Activated T-cell treated with anti-CD3 and anti-CD28 coated beads for 24 hours (primary cell): ENCODE results near the gene NUP210.
"Not testable (repeated sequence)": the region's sequence is repeated elsewhere in the genome, so short reads cannot be mapped to it uniquely, and the experiment has no call there.

Experiments
- DNase-seq: peaks from one replicate; pipeline ENCODE4 v3.0.0-alpha.2; 2020; ENCODE audit warnings: low read depth

The NUP210 gene

DNA sequence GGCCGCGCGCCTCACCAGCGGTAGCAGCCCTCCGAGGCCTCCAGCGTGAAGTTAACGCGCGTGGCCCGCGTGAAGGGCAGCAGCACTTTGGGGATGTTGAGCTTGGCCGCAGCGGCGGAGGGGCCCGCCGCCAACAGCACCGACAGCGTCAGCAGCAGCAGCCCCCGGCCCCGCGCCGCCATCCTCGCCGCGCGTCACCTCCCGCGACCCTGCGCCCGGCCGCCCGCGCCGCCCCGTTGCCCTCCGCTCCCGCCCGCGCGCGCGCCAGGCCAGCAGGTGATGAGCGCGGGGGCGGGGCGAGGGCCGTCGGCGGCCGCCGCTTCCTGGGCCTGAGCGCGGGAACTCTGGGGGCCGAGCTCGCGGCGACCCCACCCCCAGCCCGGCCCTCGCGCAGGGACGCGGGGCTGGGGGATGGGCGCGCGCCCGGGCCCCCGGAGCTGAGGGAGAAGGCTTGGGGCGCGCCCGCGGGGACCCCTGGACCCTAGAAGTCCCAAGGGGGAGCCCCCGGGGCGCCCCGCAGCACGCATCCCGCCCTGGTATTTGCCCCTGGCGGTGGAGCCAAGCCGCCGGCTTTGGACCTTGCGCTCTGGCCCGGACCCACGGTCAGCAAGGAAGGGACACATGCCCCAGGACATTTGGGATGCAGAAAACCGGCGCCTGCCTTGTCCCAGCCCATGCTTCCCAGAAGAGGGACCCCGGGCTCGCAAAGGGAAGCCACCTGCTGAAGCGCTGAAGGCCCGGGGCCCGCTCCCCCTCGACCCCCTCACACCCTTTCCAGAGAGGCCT lies at the start of gene NUP210:
NUP210 (minus strand) TSS at position 278 of the 786 bp plus-strand sequence; CDS start at position 182, 96 bp downstream.
- DNase-seq = peak; percentile 61

GRCh38 chr3:13466781-13467180 lies 46.7 kb upstream of the NUP210 start:
- DNase-seq = no peak

GRCh38 chr3:13465236-13465873 lies 45.2 kb upstream of the NUP210 start:
- no peak for DNase-seq

GRCh38 chr3:13463618-13464400 lies 43.7 kb upstream of the NUP210 start:
- no peak for DNase-seq

GRCh38 chr3:13462822-13463221 lies 42.7 kb upstream of the NUP210 start:
- no peak for DNase-seq

GRCh38 chr3:13462125-13462629 lies 42.1 kb upstream of the NUP210 start:
- DNase-seq = no peak

- peak; percentile 65 for DNase-seq
Measured at GRCh38 chr3:13461169-13462124, 41.3 kb upstream of the NUP210 start.

DNA sequence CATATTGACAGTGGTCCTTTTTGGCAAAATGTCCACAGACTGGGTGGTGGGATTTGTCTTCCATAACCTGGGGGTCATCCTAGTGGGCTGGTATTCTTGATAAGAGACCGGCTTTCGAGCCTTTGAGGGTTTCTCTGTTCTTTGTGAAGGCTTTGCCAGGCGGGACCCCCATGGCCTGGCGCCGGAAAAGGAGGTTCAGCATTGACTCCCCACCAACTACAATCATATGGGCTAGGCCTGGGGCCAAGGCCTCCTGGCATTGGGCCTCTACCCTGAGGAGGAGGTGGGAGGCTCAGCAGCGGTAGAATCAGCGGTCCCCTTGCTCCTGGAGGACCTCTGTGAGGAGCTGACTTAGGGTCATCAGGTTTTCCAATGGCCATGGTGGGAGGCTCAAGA lies 40.2 kb upstream of the NUP210 start:
- no peak for DNase-seq

- DNase-seq = no peak
Measured at GRCh38 chr3:13459605-13460340, 39.7 kb upstream of the NUP210 start.

DNA sequence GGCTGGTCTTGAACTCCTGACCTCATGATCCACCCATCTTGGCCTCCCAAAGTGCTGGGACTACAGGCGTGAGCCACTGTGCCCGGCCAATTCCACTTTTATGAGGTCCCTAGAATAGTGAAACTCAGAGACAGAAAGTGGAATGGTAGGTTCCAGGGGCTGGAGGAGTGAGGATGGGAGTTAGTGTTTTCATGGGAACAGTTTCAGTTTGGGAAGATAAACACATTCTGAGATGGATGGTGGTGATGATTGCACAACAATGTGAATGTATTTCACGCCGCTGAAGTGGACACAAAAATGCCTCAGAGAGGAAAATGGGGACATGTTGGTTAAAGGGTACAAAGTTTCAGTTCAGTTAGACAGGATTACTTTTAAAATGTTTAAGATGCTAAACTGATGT lies 37.5 kb upstream of the NUP210 start:
- DNase-seq = no peak

GRCh38 chr3:13455644-13456043 lies 35.5 kb upstream of the NUP210 start:
- DNase-seq = no peak

DNA sequence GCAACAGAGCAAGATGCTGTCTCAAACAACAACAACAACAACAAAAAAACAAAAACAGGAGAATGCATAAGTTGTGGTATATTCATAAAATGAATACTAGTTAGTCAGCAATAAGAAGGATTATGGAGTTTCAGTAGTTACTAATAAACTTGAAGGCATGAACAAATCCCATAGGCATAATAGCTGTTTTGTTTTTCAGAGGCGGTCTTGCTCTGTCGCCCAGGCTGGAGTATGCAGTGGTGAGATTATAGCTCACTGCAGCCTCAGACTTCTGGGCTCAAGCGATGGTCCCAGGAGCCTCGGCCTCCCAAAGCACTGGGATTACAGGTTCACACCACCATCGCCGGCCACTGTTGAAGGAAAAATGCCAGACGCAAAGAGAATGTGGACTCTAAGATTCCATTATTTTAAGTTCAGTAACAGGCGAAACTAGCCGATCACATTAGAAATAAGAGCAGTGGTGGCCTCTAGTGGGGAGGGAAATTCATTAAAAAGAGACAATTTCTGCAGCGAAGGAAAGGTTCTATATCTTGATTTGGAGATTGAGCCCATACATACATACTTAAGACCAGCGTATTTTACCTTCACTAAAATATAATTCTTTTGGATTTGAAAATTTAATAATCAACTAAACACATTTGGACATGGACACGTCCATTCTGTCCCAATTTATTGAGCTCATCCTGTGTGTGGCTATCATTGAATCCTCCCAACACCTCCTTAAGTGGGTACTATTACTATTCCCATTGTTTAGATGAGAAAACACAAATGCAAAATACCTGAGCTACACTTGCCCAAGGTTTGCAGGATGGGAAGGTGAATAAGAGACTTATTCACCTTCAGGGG lies 32.6 kb upstream of the NUP210 start:
- peak; percentile 17 for DNase-seq

DNA sequence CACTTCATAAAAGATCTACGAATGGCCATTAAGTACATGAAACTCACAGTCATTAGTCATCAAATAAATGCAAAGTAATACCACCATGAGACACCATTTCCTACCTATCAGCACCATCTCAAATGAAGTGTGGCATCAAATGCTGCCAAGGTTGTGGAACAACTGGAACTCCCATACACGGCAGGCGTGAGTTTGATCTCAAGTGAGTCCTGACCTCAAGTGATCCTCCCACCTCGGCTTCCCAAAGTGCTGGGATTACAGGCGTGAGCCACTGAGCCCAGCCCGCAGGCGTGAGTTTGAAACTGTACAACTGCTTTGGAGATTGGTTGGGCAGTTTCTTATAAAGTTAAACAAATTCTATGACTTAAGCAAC lies 31.2 kb upstream of the NUP210 start:
- DNase-seq = peak; percentile 28

- DNase-seq = not testable (repeated sequence)
Measured at GRCh38 chr3:13442882-13443281, 22.8 kb upstream of the NUP210 start.

- DNase-seq = no peak
Measured at GRCh38 chr3:13440204-13440817, 20.2 kb upstream of the NUP210 start.

DNA sequence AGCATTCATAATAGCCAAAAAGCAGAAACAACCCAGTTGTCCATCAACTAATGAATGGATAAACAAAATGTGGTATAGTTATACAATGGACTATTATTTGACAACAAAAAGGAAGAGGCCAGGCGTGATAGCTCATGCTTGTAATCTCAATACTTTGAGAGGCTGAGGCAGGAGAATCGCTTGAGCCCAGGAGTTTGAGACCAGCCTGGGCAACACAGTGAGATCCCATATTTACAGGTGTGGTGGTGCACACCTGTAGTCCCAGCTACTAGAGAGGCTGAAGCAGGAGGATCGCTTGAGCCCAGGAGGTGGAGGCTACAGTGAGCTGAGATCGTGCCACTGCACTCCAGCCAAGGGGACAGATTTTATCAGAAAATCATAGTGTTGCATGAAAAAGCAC lies 16.1 kb upstream of the NUP210 start:
- DNase-seq = not testable (repeated sequence)

GRCh38 chr3:13433912-13434311 lies 13.8 kb upstream of the NUP210 start:
- DNase-seq = no peak

DNA sequence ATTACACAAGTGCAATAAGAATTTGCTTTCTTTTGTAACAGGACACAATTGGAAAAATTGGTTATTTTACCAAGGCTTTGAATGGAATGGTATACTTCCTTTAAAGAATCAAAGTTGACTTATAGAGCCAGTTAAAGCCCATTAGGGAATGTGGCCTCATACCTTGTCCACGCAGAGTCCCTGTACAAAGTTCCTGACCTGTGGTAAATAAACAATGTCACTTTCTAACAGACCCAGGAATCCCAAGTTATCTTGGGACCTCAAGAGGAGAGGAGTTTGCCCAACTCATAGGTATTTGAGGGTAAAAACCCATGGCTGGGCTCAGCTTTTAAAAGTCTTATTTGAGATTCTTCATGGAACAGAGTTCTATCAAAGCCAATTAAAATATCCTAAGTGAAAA lies 12.0 kb upstream of the NUP210 start:
- no peak for DNase-seq

GRCh38 chr3:13430411-13430875 lies 10.3 kb upstream of the NUP210 start:
- not testable (repeated sequence) for DNase-seq
